Measurements from ENCODE around the gene GRIK2.
"Not testable (repeated sequence)": the region's sequence is repeated elsewhere in the genome, so short reads cannot be mapped to it uniquely, and the experiment has no call there.

The GRIK2 gene

DNA sequence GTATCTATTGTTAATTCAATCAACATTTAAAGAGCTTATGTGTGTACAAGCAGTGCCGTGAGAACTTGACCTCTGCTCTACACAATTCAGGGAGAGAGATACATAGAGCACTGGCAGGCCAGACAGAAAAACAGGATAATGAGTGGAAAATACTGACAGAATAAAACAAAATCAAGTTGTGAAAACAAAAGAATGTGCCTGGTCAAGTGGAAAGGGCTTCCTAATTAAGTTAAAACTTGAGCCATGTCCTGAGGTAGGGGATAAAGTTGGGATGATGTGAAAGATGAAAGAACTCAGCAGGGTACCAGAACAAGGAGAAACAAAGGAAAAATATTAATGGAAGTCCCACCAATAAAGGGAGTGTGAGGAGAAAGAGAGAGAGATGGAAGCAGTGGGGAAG is 672.8 kb downstream of the GRIK2 start:
- DNase-seq, result no peak

DNA sequence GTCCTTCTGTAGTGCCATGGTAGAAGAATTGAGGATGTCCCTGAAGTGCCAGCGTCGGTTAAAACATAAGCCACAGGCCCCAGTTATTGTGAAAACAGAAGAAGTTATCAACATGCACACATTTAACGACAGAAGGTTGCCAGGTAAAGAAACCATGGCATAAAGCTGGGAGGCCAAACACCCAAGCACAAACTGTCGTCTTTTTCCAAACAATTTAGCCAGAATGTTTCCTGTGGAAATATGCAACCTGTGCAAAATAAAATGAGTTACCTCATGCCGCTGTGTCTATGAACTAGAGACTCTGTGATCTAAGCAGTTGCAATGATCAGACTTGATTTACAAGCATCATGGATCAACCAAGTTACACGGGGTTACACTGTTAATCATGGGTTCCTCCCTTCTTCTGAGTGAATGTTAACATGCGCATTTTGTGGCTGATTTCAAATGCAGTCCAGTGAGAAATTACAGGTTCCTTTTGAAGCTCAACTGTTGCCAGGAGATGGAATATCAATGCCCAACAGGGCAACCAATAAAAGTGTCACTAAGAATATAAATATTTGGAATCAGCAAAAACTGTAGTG is 674.9 kb downstream of the GRIK2 start:
- no peak for DNase-seq

DNA sequence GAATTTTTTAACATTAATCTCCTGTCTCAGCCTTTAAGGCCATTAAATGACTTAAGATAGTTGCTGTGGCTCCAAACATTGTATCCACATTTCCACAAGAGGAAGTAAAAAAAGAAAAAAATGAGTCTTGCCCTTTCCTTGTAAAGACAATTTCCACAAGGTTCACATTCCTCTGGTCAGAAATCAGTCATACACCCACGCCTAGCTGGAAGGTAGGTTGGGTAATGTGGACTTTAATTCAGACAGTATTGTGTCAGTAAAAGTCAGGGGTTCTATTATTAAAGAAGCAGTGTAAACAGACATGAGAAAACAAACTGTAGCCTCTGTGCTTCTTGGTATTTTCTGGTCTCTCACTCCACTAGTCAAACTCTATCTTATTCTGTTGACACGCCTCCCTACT is 682.0 kb downstream of the GRIK2 start:
- no peak for DNase-seq

DNA sequence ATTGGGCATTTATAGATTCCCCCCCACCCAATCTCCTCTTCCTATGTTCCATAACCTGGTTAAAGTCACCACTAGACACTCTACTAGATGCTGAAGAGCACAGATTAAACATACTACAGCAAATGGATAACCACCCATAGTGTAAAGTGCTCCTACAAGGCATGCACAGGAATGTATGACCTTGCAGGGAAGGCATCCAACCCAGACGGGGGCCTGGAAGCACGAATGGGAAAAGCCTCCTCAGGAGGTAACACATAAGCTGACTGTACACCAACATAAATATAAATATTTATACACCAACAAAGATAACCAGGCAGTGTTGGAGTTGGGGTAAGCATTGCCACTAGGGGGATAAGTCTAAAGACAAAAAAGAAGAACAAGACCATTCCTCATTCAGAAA is 691.7 kb downstream of the GRIK2 start:
- DNase-seq, result no peak

DNA sequence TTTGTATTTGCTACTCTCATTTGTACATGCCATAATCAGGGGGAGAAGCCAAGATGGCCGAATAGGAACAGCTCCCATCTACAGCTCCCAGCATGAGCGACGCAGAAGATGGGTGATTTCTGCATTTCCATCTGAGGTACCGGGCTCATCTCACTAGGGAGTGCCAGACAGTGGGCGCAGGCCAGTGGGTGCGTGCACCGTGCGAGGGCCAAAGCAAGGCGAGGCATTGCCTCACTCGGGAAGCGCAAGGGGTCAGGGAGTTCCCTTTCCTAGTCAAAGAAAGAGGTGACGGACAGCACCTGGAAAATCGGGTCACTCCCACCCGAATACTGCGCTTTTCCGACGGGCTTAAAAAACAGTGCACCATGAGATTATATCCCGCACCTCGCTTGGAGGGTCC is 694.7 kb downstream of the GRIK2 start:
- DNase-seq, result not testable (repeated sequence)

DNA sequence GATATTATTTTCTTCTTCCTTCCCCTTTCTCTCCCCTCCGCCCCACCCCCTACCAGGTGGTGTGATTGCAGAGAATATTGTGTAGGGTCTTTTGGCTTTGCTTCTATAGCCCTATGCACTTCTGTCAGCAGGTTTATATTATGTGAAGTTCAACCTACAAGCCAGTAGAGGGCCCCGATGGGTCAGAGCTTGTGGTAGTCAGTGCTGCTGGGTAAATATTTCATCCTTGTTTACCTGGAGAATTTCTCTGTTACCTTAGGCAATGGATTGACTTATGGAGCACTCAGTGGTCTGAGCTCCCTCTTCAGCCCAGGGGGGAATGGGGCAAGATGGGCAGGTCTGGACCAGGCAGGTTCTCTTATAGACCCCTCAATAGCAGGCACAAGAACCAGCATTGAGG is 720.9 kb downstream of the GRIK2 start:
- no peak for DNase-seq

DNA sequence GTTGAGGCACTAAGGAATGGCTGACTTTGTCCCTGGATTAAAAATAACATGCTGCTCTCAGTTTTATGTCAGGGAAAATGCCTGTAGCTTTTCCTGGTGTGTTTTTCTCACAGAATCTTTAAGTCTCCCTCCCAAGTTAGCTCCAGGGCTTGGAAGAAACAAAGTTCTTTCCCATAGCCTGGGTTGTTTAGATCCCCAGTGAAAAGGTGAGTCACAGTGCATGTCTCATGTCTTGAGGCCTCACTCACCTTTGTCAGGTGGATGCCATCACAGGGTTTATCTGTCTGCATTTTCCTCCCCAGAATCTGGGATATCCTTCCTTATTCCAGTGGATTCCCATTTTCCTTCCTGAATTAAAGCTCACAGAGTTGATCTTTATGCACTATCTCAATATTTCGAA is 722.4 kb downstream of the GRIK2 start:
- no peak for DNase-seq

DNA sequence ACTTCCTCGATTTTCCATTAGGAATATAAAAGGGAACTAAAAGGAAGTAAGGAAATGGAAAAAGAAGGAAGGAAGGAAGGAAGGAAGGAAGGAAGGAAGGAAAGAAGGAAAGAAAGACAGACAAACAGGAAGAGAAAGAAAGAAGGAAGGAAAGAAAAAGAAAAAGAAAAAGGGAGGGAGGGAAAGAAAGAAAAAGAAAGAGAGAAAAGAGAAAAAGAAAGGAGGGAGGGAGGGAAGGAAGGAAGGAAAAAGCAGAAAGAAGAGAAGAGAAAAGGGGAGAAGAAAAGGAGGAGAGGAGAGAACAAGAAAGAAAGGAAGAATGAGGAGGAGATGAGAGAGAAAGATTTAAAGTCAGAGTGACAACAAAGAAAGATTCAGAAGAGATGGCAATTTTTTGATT is 724.5 kb downstream of the GRIK2 start:
- no peak for DNase-seq
